Motor neuron (in vitro differentiated cells): ENCODE data around the gene MAJIN. TPM values are rescaled to one million over a fixed set of nuclear protein-coding genes. Genes with fewer than 3 reads are reported as not detected.
A peak's percentile ranks its signal among the peaks of the same experiment; 100 is the strongest.

Experiments
- ATAC-seq, 8 experiments: fragments of 200-7000 bp; cut with Tn5 transposase; replicated peaks in 6 of 8; 2 replicates each; pipeline ENCODE4 v1.8.0; 2021; ENCODE audit warnings: mild to moderate bottlenecking in 8 of 8, moderate library complexity in 8 of 8
- H3K27ac ChIP-seq, 2 donors: fragments of 250-450 bp; sonication (Bioruptor Pico); 2 replicates each; pipeline ENCODE4 v1.9.0; 2021; ENCODE audit warnings: antibody characterized with exemption in 2 of 2, mild to moderate bottlenecking in 2 of 2, moderate library complexity in 1 of 2
- H3K4me1 ChIP-seq, 2 donors: fragments of 250-450 bp; sonication (Bioruptor Pico); replicated peaks in 1 of 2; 2 replicates each; pipeline ENCODE4 v1.6.1; 2021; ENCODE audit warnings: antibody characterized with exemption in 2 of 2, mild to moderate bottlenecking in 2 of 2, moderate library complexity in 1 of 2
- H3K4me3 ChIP-seq, 5 donors: fragments of 250-450 bp; sonication (Bioruptor Pico); 2 replicates each; pipeline ENCODE4 v1.9.0; 2021; ENCODE audit warnings: antibody characterized with exemption in 5 of 5, mild to moderate bottlenecking in 5 of 5, moderate library complexity in 4 of 5
- WGBS, 10 experiments: fragments of 450-650 bp; shearing (Covaris generic); methylation state at CpG; one replicate each; pipeline ENCODE4 v1.0.0; 2022; 5-methylcytosine and 5-hydroxymethylcytosine counted together
- in situ Hi-C, 9 experiments: fragments of 400-800 bp; cut with MboI; loops; one replicate each; pipeline ENCODE4 v1.15.0; 2021; ENCODE audit warnings: low sequenced_read_pairs in 9 of 9, low pct_unique_long_range_greater_than_20kb in 2 of 9; ENCODE audit not compliant: unreplicated experiment in 9 of 9
- total RNA-seq, 8 experiments: library from RNA; unstranded; fragments of 300-600 nt; gene quantifications; 2 replicates each; pipeline versions ENCODE4 v1.2.3 to v1.2.4, GENCODE V29; 2022

MAJIN gene
- total RNA-seq, 8 experiments from 2014 or later: 0.11 to 1.8 (median 0.18) TPM; not detected in 4

DNA sequence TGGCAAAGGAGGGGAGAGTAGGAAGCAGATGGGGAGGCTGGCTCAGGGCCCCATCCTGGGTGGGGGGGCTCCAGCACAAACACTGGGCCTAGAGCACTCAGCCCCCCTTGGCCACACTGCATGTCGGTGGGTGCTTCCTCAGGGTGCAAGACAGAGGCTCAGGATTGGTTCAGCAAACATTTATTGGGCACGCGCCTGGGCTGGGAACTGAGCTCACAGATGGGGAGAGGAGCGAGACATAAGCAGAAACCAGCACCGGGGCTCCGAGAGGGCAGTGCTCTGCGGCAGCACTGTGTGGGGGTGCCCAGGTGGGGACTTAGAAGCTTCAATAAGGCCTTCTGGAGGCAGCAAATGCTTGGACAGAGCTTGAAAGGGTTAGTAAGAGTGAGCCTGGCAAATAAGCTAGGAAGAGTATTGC is 81.4 kb downstream of the MAJIN start:
- Histone ChIP-seq H3K27ac (no peak overlapping the region), H3K4me3 (no peak overlapping the region), H3K4me1 (peaks cover 16 to 36% of the 10 kb centered on the region in 2 donors)
- WGBS, 10 experiments: 87 to 94% methylated on average over 3 of the region's 7 CpGs; no CpG with 5 or more reads in 8 of the 10 experiments
- in situ Hi-C loops: loop anchor here in 1 of 9 experiments (10.0 kb wide), 1 partner anchor 46 kb away; the partner anchor contains the start of gene CDC42BPG
- ATAC-seq: no peak

- 0 to 100% (median 78%) methylated on average over 1 to 3 of the region's 9 CpGs; no CpG with 5 or more reads in 7 of the 10 experiments for WGBS, 10 experiments
- H3K4me3 ChIP-seq: no peak overlapping the region
- H3K4me1 ChIP-seq: peaks cover 14 to 33% of the 10 kb centered on the region in 2 donors
- peak overlapping the region in 1 of 2 donors; percentile 3 for H3K27ac ChIP-seq
- in situ Hi-C loops: no loop called here
- peak in 3 of 8 experiments; percentile 5 to 13 (median 7) for ATAC-seq
Observed at GRCh38 chr11:64888729-64889511, 83.0 kb downstream of the MAJIN start.

DNA sequence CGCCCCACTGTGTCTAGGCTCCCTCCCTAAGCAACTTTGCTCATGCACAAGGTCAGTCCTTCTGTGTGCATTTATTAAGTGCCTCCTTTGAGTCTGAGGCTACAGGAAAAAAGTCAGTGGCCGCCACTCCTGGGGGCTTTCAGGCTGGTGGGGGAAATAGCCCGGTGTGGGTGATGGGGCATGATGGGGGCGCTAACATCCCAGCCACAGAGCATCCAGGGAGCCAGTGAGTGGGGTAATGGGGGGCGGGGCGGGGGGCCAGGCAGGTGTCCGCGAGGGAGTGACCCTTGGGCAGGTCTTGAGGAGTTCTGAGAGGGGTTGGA is 83.5 kb downstream of the MAJIN start:
- 50% methylated on average over 1 of the region's 8 CpGs; no CpG with 5 or more reads in 9 of the 10 experiments for WGBS, 10 experiments
- H3K27ac ChIP-seq: peak overlapping the region; percentile 15 to 57
- no peak for ATAC-seq
- in situ Hi-C loops: no loop called here
- no peak overlapping the region for H3K4me3 ChIP-seq
- peaks cover 13 to 28% of the 10 kb centered on the region in 2 donors for H3K4me1 ChIP-seq

Other genes starting within 250 kb of the MAJIN start
- 100 to 1,000 TPM in 3 of 8 experiments, 10 to 100 TPM in 2, 1 to 10 TPM in 2, under 1 TPM in 1; 0.51 to 120 (median 71.9) TPM for gene NRXN2, start 248.9 kb downstream of the MAJIN start, total RNA-seq
- gene RASGRP2, start 228.0 kb downstream of the MAJIN start, total RNA-seq: 1 to 10 TPM in 7 of 8 experiments, under 1 TPM in 1; 0.63 to 5.5 (median 2.1) TPM
- 10 to 100 TPM in 1 of 8 experiments, 1 to 10 TPM in 5, under 1 TPM in 2; 0.31 to 12.8 (median 2.2) TPM for gene PYGM, start 212.1 kb downstream of the MAJIN start, total RNA-seq
- gene SF1, start 193.6 kb downstream of the MAJIN start, total RNA-seq: 100 to 1,000 TPM in 4 of 8 experiments, 10 to 100 TPM in 4; 65.8 to 317 (median 98.9) TPM
- gene MAP4K2, start 168.9 kb downstream of the MAJIN start, total RNA-seq: 10 to 100 TPM in 3 of 8 experiments, 1 to 10 TPM in 5; 3.0 to 15.7 (median 7.2) TPM
- gene MEN1, start 161.6 kb downstream of the MAJIN start, total RNA-seq: 10 to 100 TPM; 12.8 to 28.2 (median 17.3) TPM
- gene CDC42BPG, start 127.5 kb downstream of the MAJIN start, total RNA-seq: 1 to 10 TPM in 1 of 8 experiments, under 1 TPM in 6, not detected in 1; 0.05 to 1.2 (median 0.22) TPM
- gene EHD1, start 93.5 kb downstream of the MAJIN start, total RNA-seq: 10 to 100 TPM; 20.2 to 37.2 (median 30.6) TPM
- 10 to 100 TPM in 4 of 8 experiments, 1 to 10 TPM in 4; 4.9 to 37.2 (median 9.6) TPM for gene ATG2A, start 54.9 kb downstream of the MAJIN start, total RNA-seq
- 10 to 100 TPM in 6 of 8 experiments, 1 to 10 TPM in 2; 8.4 to 48.7 (median 25.8) TPM for gene PPP2R5B, start 47.4 kb downstream of the MAJIN start, total RNA-seq
- under 1 TPM in 3 of 8 experiments, not detected in 5; 0.16 to 0.93 (median 0.76) TPM for gene GPHA2, start 36.2 kb downstream of the MAJIN start, total RNA-seq
- gene BATF2, start 24.9 kb upstream of the MAJIN start, total RNA-seq: 10 to 100 TPM in 1 of 8 experiments, 1 to 10 TPM in 4, under 1 TPM in 3; 0.22 to 15.8 (median 1.1) TPM
- gene ARL2, start 42.1 kb upstream of the MAJIN start, total RNA-seq: 100 to 1,000 TPM; 103 to 151 (median 108) TPM
- 10 to 100 TPM in 7 of 8 experiments, 1 to 10 TPM in 1; 8.5 to 27.1 (median 13.9) TPM for gene SNX15, start 55.3 kb upstream of the MAJIN start, total RNA-seq
- 10 to 100 TPM in 7 of 8 experiments, 1 to 10 TPM in 1; 8.9 to 18.2 (median 11.5) TPM for gene SAC3D1, start 69.1 kb upstream of the MAJIN start, total RNA-seq
- 1 to 10 TPM in 2 of 8 experiments, under 1 TPM in 5, not detected in 1; 0.52 to 3.9 (median 0.93) TPM for gene NAALADL1, start 86.4 kb upstream of the MAJIN start, total RNA-seq
- gene CDCA5, start 111.9 kb upstream of the MAJIN start, total RNA-seq: 10 to 100 TPM in 3 of 8 experiments, 1 to 10 TPM in 4, under 1 TPM in 1; 0.97 to 25.2 (median 2.0) TPM
- gene ZFPL1, start 112.1 kb upstream of the MAJIN start, total RNA-seq: 10 to 100 TPM; 33.2 to 95.4 (median 41.7) TPM
- gene VPS51, start 124.1 kb upstream of the MAJIN start, total RNA-seq: 100 to 1,000 TPM in 3 of 8 experiments, 10 to 100 TPM in 5; 58.3 to 137 (median 89.5) TPM
- 10 to 100 TPM; 31.4 to 86.3 (median 45.9) TPM for gene TM7SF2, start 139.8 kb upstream of the MAJIN start, total RNA-seq
- 10 to 100 TPM in 7 of 8 experiments, 1 to 10 TPM in 1; 8.4 to 18.4 (median 13.3) TPM for gene ZNHIT2, start 145.6 kb upstream of the MAJIN start, total RNA-seq
- 1,000 to 10,000 TPM in 7 of 8 experiments, 100 to 1,000 TPM in 1; 848 to 1,834 (median 1,237) TPM for gene FAU, start 150.0 kb upstream of the MAJIN start, total RNA-seq
- gene MRPL49, start 150.2 kb upstream of the MAJIN start, total RNA-seq: 10 to 100 TPM; 43.2 to 75.9 (median 52.0) TPM
- 10 to 100 TPM; 11.0 to 26.5 (median 18.1) TPM for gene SYVN1, start 162.4 kb upstream of the MAJIN start, total RNA-seq
- gene SPDYC, start 198.1 kb upstream of the MAJIN start, total RNA-seq: under 1 TPM in 1 of 8 experiments, not detected in 7; 0.28 TPM
- gene CAPN1, start 209.8 kb upstream of the MAJIN start, total RNA-seq: 10 to 100 TPM; 32.0 to 79.8 (median 45.3) TPM